ENCODE measurements around the gene ZNF853. TPM values are rescaled to one million over a fixed set of nuclear protein-coding genes. Genes with fewer than 3 reads are reported as not detected.
A peak's percentile ranks its signal among the peaks of the same experiment; 100 is the strongest.

ZNF853 gene
- total and polyA plus RNA-seq, 10 of the 15 experiments (the other 5 are each of a cell fraction or from before 2014, with no cell fraction given) = 0.04 to 0.26 (median 0.05) TPM; not detected in 4

DNA sequence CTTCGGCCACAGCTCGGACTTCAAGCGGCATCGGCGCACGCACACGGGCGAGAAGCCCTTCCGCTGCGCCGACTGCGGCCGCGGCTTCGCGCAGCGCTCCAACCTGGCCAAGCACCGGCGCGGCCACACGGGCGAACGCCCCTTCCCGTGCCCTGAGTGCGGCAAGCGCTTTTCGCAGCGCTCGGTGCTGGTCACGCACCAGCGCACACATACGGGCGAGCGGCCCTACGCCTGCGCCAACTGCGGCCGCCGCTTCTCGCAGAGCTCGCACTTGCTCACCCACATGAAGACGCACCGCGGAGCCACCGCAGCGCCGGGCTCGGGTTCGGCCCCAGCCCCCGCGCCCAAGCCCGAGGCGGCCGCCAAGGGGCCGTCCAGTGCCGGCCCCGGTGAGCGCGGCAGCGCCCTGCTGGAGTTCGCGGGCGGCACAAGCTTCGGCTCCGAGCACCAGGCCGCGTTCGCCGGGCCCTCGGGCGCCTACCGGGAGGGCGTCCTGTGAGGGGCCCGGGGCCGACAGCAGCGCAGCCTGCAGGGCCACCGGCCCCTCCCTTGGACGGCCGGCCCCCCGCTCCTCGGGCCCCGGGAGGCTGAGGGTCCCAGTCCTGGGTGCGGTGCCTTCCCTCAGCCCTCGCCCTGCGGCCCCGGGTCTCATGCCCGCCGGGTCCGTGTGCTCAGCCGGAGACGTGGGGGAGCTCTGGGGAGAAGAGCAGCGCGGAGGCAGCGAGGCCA lies 38.9 kb downstream of the ZNF853 start:
- WGBS (ENCODE audit: insufficient coverage, insufficient replicate concordance, low lambda C conversion rate, missing lambda C conversion rate) = 98% methylated on average over 56 of the region's 94 CpGs
- Histone ChIP-seq H3K4me3 (no peak overlapping the region), H3K9ac (ENCODE audit: control insufficient read depth, insufficient read depth, low read length) (no peak overlapping the region), H2AFZ (ENCODE audit: control insufficient read depth, low read depth, low read length) (no peak overlapping the region), H3K27ac (ENCODE audit: control insufficient read depth, insufficient read depth) (no peak overlapping the region), H3K27me3 (replicated peaks in 1 of 2; ENCODE audit: control insufficient read depth in 2 of 2, insufficient read depth in 2 of 2, low read length in 1 of 2) (no peaks in the 10 kb centered on the region), H3K9me3 (replicated peaks; ENCODE audit: control insufficient read depth, insufficient read depth, low read length) (peaks cover 13% of the 10 kb centered on the region; the same call in 2 of the 3 replicates), H4K20me1 (ENCODE audit: control insufficient read depth, insufficient read depth) (no peaks in the 10 kb centered on the region), H3K4me1 (ENCODE audit: control insufficient read depth, insufficient read depth, low read length) (no peaks in the 10 kb centered on the region), H3K36me3 (ENCODE audit: control insufficient read depth in 2 of 2, insufficient read depth in 2 of 2, low read length in 1 of 2) (peaks cover 13 to 28% of the 10 kb centered on the region in 2 experiments), H3K4me2 (ENCODE audit: control insufficient read depth, insufficient read depth) (no peak overlapping the region), H3K79me2 (ENCODE audit: control insufficient read depth, insufficient read depth, low read length) (no peaks in the 10 kb centered on the region)
- in situ Hi-C loops (cut with MboI) = no loop called here
- FAIRE-seq (no peak), DNase-seq (ENCODE audit: low read depth, low spot score) (no peak), ATAC-seq (no peak)
- BruUV-seq (replicated peaks) = no TSS peak
- RAD21 ChIA-PET (ENCODE audit: unreplicated experiment) = no interaction called here
- SMC1A ChIA-PET (ENCODE audit: uncharacterized antibody, unreplicated experiment) = no interaction called here
- intact Hi-C loops (cut with micrococcal nuclease; ENCODE audit: unreplicated experiment) = no loop called here
- POLR2A ChIA-PET = no interaction called here
- CTCF ChIA-PET = no interaction called here
- TF ChIP-seq POLR2A (IDR thresholded peaks at IDR 0.05; ENCODE audit: low read depth, low read length) (peak; percentile 21; the same call in 1 of the 2 replicates), STAT1 (conservative IDR thresholded peaks at IDR 0.05) (no peak), PAX5 (IDR thresholded peaks at IDR 0.05; ENCODE audit: borderline replicate concordance, low read depth, low read length) (peak; percentile 79; the same call in 1 of the 2 replicates), GATAD2B (conservative IDR thresholded peaks at IDR 0.05; ENCODE audit: low read depth) (0 out of 2 replicates have a peak, but pooled peaks have one; percentile 12)

DNA sequence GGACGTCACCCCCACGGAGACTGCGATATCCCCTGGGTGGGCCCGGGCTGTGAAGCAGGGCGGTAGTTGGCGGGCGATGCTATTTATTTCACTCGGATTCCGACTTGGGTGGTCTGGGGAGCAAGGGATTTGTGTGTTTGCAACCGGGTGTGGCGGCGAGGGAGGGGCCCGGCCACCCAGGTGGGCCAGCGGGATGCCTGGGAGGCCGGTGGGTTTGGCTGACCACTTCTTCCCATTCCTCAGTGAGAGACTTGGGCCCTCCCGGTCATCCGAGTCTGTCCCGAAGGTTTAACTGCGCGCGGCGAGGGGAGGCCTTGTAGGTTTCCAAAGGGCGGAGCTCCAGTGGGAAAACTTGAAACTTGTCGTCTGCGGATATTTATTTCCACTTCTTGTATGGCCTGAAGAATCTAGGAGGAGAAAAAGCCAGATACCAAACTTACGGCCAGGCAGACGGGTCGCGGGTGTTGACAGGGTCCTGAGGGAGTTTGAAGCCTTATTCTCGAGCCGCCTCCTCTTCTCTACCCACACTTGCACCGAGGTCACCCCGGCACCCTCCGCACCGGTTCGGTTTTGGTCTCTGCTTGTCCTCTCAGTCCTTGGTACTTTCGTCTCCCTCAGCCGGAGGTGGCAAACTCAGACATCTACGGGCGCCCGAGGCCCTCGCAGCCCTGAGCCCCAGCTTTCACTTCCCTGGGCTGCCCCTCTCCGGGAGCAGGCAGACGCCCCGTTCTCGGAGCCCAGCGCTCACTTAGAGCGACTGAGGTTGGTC lies 39.6 kb downstream of the ZNF853 start:
- DNase-seq (ENCODE audit: low read depth, low spot score) (no peak), FAIRE-seq (no peak), ATAC-seq (no peak)
- no peak overlapping the region for H3K4me3 ChIP-seq
- BruUV-seq (replicated peaks) = no TSS peak
- H3K79me2 ChIP-seq (ENCODE audit: control insufficient read depth, insufficient read depth, low read length) = no peaks in the 10 kb centered on the region
- SMC1A ChIA-PET (ENCODE audit: uncharacterized antibody, unreplicated experiment) = no interaction called here
- no peak overlapping the region for H3K4me2 ChIP-seq (ENCODE audit: control insufficient read depth, insufficient read depth)
- CTCF ChIA-PET = no interaction called here
- no peak overlapping the region for H3K9ac ChIP-seq (ENCODE audit: control insufficient read depth, insufficient read depth, low read length)
- RAD21 ChIA-PET (ENCODE audit: unreplicated experiment) = no interaction called here
- no peaks in the 10 kb centered on the region for H3K4me1 ChIP-seq (ENCODE audit: control insufficient read depth, insufficient read depth, low read length)
- intact Hi-C loops (cut with micrococcal nuclease; ENCODE audit: unreplicated experiment) (no loop called here), in situ Hi-C loops (cut with MboI) (no loop called here)
- 97% methylated on average over 48 of the region's 48 CpGs for WGBS (ENCODE audit: insufficient coverage, insufficient replicate concordance, low lambda C conversion rate, missing lambda C conversion rate)
- POLR2A ChIA-PET = no interaction called here
- no peaks in the 10 kb centered on the region for H3K27me3 ChIP-seq (replicated peaks in 1 of 2; ENCODE audit: control insufficient read depth in 2 of 2, insufficient read depth in 2 of 2, low read length in 1 of 2)
- no peak overlapping the region for H2AFZ ChIP-seq (ENCODE audit: control insufficient read depth, low read depth, low read length)
- peaks cover 13% of the 10 kb centered on the region; the same call in 2 of the 3 replicates for H3K9me3 ChIP-seq (replicated peaks; ENCODE audit: control insufficient read depth, insufficient read depth, low read length)
- H3K36me3 ChIP-seq (ENCODE audit: control insufficient read depth in 2 of 2, insufficient read depth in 2 of 2, low read length in 1 of 2) = peaks cover 11 to 22% of the 10 kb centered on the region in 2 experiments
- no peaks in the 10 kb centered on the region for H4K20me1 ChIP-seq (ENCODE audit: control insufficient read depth, insufficient read depth)
- no peak overlapping the region for H3K27ac ChIP-seq (ENCODE audit: control insufficient read depth, insufficient read depth)
- TF ChIP-seq, protein P1, sequence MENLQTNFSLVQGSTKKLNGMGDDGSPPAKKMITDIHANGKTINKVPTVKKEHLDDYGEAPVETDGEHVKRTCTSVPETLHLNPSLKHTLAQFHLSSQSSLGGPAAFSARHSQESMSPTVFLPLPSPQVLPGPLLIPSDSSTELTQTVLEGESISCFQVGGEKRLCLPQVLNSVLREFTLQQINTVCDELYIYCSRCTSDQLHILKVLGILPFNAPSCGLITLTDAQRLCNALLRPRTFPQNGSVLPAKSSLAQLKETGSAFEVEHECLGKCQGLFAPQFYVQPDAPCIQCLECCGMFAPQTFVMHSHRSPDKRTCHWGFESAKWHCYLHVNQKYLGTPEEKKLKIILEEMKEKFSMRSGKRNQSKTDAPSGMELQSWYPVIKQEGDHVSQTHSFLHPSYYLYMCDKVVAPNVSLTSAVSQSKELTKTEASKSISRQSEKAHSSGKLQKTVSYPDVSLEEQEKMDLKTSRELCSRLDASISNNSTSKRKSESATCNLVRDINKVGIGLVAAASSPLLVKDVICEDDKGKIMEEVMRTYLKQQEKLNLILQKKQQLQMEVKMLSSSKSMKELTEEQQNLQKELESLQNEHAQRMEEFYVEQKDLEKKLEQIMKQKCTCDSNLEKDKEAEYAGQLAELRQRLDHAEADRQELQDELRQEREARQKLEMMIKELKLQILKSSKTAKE (IDR thresholded peaks at IDR 0.05; ENCODE audit: low read depth, poor library complexity, severe bottlenecking) = no peak
- TF ChIP-seq TBL1XR1 (IDR thresholded peaks at IDR 0.05; ENCODE audit: low read depth, low read length) (no peak), NR2F1 (conservative IDR thresholded peaks at IDR 0.05) (no peak)
- TF ChIP-seq, protein P2, sequence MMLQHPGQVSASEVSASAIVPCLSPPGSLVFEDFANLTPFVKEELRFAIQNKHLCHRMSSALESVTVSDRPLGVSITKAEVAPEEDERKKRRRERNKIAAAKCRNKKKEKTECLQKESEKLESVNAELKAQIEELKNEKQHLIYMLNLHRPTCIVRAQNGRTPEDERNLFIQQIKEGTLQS (IDR thresholded peaks at IDR 0.05; ENCODE audit: borderline replicate concordance, extremely low read depth, low read depth, low read length) = no peak
